GM18870 (cell line): ENCODE results near the gene OR52W1.
"Not testable (repeated sequence)": the region's sequence is repeated elsewhere in the genome, so short reads cannot be mapped to it uniquely, and the experiment has no call there.

Experiments
- ATAC-seq: cut with Tn5 transposase; IDR thresholded peaks from one replicate; pipeline ENCODE4 v1.9.1; 2021; ENCODE audit warnings: moderate library complexity; ENCODE audit not compliant: unreplicated experiment

OR52W1 gene

GRCh38 chr11:6216501-6216900, 17.5 kb downstream of the OR52W1 start:
- no peak for ATAC-seq

DNA sequence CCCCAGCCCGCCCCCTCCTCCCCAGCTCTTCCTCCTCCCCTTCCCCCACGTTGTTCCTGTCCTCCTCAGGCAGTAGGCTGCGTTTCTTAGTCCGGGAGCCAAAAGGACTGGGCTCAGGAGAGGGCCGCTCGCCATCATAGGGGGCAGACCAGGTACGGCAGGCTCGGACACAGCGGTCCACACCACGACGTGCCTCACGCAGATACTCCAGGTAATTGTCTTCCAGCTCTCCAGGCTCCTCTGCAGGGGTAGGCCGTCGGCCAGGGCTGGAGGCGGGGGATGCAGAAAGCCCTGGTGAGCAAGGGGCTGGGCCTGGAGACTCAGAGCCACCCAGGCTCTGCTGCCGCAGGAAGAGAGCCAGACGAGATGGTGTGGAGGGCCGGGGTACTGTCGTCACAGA, 18.7 kb downstream of the OR52W1 start:
- ATAC-seq: no peak

GRCh38 chr11:6219359-6219758, 20.3 kb downstream of the OR52W1 start:
- no peak for ATAC-seq

GRCh38 chr11:6223854-6224253, 24.8 kb downstream of the OR52W1 start:
- ATAC-seq: no peak

DNA sequence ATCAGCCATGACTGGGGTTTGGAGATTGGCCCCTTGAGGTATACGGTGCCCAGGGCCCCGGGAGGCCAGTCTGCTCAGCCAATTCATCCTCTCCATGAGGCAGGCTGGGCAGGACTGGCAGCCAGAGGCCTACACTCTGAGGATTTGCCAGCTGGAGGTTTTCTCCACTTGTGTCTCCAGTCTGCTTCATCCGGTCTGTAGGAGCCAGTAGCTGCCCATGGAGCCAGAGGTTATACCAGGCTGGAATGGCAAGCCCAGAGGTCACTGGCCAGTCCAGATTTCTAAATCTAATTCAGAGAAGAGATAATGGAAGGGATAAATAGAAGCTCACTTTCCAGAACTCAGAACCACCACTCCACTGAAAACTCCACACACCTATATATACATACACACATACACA, 25.4 kb downstream of the OR52W1 start:
- ATAC-seq: no peak

DNA sequence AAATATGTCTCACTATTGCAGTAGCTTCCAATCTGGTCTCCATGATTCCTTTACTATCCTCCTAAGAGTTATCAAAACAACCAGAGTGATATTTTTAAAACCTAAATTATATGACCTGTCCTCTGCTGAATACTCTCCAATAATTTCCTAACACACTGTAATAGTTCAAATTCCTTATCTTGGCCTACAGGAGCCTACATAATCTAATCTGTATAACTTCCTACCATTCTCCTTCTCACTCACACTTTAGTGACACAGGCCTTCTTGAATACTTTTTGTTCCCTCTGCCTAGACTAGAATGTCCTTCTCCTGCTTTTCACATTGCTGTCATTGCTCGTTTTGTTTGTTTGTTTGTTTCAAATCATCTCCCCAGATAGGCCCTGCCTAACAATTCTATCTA, 26.0 kb downstream of the OR52W1 start:
- no peak for ATAC-seq

GRCh38 chr11:6225896-6226295, 26.9 kb downstream of the OR52W1 start:
- no peak for ATAC-seq

GRCh38 chr11:6228520-6228919, 29.5 kb downstream of the OR52W1 start:
- ATAC-seq: no peak

DNA sequence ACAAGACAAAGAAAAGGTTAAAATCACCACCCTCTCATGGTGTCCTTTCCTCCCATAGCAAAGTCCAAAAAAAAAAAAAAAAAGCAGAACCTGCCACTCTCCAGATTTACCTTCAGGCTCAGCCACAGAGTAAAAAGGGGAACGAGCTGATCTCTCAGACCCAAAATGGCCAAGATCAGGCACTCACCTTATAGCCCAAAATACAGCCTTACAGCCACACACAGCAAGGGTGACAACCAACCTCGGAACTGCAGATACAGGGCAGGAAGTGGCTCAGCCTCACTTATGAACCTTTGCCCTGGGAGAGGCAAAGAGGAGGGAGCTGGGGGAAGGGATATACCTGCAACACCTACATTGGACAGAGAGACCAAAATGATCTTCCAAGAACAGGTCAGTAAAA, 30.9 kb downstream of the OR52W1 start:
- no peak for ATAC-seq

GRCh38 chr11:6232899-6233298, 33.9 kb downstream of the OR52W1 start:
- no peak for ATAC-seq

GRCh38 chr11:6233984-6234386, 35.0 kb downstream of the OR52W1 start:
- no peak for ATAC-seq

DNA sequence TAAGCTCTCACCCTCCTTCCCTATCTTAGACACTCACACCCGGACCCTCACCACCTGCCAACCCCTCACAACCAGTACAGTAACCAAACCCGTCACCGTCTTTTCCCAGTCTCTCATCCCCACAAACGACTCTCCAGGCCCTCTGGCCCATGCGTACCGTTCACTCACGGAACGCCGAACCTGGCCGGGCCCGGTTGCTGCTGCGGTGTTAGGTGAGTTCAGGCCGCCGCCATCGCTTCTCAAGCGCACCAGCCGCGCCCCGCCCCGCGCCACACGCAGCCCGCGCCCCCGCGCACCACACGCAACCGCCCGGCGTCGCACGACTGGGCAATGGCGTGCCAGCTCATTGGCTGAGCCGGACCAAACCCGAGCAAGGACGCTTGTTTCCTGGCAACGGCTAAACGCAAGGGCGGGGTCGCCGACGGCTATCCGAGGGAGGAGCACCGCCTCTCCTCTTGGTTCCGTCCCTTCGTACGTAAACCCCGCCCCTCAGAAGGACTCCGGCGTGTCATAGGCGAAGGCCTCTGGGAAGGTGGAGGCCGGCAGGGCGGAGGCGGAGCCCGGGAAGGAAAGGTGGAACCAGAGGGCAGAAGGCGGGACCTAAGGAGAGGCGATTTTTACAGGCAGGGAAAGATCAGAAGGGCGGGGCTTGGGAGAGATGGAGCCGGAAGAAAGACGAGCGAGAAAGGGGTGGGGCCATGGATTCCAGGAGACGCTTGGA, 35.5 kb downstream of the OR52W1 start, which contains the start of gene FHIP1B:
FHIP1B (minus strand) TSS at position 250 of the 721 bp plus-strand sequence. CDS start 10,120 bp downstream, outside the sequence.
- peak; percentile 95 for ATAC-seq

DNA sequence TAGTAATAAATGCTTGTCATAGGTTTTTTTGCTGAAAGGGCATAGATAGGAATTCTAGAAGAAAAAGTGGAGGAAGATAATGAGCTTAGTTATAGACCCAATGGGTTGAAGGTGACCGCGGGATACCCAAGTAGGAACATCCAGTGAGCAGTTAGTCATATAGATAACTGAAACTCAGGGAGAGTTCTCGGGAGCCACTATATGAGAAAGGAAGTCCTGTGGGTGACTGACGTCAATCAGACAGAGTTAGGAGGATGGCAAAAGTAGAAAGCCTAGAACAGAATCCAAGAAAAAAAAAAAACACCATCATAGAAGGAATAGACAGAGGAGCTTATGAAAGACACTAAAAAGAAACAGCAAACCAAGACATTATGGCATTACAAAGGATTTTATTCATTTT, 38.2 kb downstream of the OR52W1 start:
- no peak for ATAC-seq

- no peak for ATAC-seq
Observed at GRCh38 chr11:6237761-6238302, 38.8 kb downstream of the OR52W1 start.

- no peak for ATAC-seq
Observed at GRCh38 chr11:6238902-6239301, 39.9 kb downstream of the OR52W1 start, which contains the start of gene CNGA4. CNGA4 (plus strand) TSS chr11:6239089; CDS start chr11:6239207, 118 bp downstream.

GRCh38 chr11:6240139-6240538, 41.1 kb downstream of the OR52W1 start:
- no peak for ATAC-seq

DNA sequence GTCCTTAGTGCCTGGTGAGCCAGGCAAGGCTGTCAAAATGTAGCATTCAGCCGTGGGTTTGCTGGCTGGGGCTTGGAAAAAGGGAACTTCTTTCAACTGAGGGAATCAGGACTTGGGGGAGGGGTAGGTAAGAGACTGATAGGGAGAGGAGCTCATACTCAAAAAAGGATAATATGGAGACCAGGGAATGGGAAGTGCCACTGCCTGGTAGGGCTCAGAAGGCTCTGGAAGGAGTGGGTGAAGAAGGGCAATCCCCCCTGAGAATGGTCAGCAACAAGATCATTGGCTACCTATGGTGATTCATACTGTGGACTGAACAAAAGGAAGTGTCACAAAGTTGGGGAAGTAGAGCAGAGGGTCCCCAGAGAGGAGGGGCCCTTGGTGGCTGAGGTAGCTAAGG, 41.8 kb downstream of the OR52W1 start:
- no peak for ATAC-seq

DNA sequence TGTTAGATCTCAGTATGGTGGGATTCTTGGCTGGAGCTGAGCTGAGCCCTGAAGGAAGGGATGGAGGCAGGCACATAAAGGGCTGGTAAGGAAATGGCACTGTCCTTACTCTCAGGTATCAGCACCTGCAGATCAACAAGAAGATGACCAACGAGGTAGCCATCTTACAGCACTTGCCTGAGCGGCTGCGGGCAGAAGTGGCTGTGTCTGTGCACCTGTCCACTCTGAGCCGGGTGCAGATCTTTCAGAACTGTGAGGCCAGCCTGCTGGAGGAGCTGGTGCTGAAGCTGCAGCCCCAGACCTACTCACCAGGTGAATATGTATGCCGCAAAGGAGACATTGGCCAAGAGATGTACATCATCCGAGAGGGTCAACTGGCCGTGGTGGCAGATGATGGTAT, 42.3 kb downstream of the OR52W1 start:
- ATAC-seq: no peak

GRCh38 chr11:6245536-6245935, 46.5 kb downstream of the OR52W1 start:
- no peak for ATAC-seq

GRCh38 chr11:6248248-6248647, 49.2 kb downstream of the OR52W1 start:
- no peak for ATAC-seq

DNA sequence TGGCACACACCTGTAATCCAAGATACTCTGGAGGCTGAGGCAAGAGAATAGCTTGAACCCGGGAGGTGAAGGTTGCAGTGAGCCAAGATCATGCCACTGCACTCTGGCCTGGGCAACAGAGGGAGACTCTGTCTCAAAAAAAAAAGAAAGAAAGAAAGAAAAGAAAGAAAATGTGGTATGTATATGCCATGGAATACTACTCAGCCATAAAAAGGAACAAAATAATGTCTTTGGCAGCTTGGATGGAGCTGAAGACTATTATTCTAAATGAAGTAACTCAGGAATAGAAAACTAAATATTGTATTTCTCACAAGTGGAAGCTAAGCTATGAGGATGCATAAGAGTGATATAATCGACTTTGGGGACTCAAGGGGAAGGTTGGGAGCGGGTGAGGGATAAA, 49.9 kb downstream of the OR52W1 start:
- ATAC-seq: not testable (repeated sequence)
